ENCODE results near the gene MYH1. TPM values are rescaled to one million over a fixed set of nuclear protein-coding genes. Genes with fewer than 3 reads are reported as not detected.

Gene MYH1
- polyA plus RNA-seq, 3 donors = not detected

DNA sequence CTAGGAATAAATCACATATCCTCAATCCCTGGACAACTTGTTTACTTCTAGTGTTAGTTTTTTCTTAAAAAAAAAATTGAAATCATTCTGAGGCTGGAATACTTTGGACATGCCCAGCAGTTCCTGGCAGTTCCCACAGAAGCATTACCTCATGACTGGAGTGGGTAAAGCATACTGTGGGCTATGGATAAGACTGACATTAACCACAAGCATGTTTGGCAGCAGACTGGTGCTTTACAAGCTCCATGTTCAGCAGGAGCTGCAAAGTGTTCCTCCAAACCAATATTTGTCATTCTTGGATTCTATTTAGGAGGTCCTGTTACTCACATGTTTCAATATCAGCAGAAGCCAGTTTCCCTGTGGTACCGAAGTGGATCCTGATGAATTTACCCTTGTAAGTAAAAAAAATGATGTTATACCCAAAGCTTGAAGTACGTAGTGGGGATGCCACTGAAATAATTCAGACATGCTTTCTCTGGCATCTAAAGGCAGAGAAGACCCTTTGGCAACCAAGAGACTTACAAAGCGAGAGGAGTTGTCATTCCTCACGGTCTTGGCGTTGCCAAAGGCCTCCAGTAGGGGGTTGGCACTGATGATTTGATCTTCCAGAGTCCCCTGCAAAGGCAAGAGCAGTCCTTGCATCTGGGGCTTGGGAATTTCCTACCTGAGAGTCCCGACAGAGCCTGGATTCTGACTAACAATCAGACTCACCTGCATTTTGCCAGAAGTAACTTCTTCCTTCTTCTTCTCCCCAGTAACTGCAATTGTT, 4.9 kb downstream of the MYH1 start:
- Histone ChIP-seq H2AFZ (ENCODE audit: insufficient read depth, low read depth, low read length, poor library complexity, severe bottlenecking) (no peak overlapping the region), H3K9ac (ENCODE audit: insufficient read depth, low read length, poor library complexity, severe bottlenecking) (no peak overlapping the region), H3K27me3 (ENCODE audit: control insufficient read depth in 2 of 2, insufficient read depth in 2 of 2, low read length in 2 of 2) (no peaks in the 10 kb centered on the region), H3K4me3 (replicated peaks in 1 of 3; ENCODE audit: low read depth in 2 of 3, low read length in 3 of 3) (no peak overlapping the region), H3K4me2 (replicated peaks; ENCODE audit: extremely low read depth, low read length, poor library complexity, severe bottlenecking) (no peak overlapping the region), H3K27ac (ENCODE audit: low read depth in 1 of 2, low read length in 2 of 2) (no peak overlapping the region), H3K79me2 (ENCODE audit: insufficient read depth, low read length) (no peaks in the 10 kb centered on the region), H3K4me1 (ENCODE audit: control insufficient read depth in 1 of 2, insufficient read depth in 2 of 2, low read length in 2 of 2) (no peaks in the 10 kb centered on the region), H3K36me3 (replicated peaks in 1 of 2; ENCODE audit: control insufficient read depth in 1 of 2, insufficient read depth in 2 of 2, low read length in 2 of 2) (no peaks in the 10 kb centered on the region), H4K20me1 (ENCODE audit: insufficient read depth, low read length) (no peaks in the 10 kb centered on the region), H3K9me3 (replicated peaks in 1 of 2; ENCODE audit: control insufficient read depth in 1 of 2, insufficient read depth in 1 of 2, low read length in 2 of 2) (no peaks in the 10 kb centered on the region)
- H3K4me1 Mint-ChIP-seq = no peaks in the 10 kb centered on the region
- peaks cover 0 to 5% (median 0%) of the 10 kb centered on the region in 3 donors for H3K27me3 Mint-ChIP-seq (ENCODE audit: low read depth in 3 of 3)
- TF ChIP-seq, protein P1, sequence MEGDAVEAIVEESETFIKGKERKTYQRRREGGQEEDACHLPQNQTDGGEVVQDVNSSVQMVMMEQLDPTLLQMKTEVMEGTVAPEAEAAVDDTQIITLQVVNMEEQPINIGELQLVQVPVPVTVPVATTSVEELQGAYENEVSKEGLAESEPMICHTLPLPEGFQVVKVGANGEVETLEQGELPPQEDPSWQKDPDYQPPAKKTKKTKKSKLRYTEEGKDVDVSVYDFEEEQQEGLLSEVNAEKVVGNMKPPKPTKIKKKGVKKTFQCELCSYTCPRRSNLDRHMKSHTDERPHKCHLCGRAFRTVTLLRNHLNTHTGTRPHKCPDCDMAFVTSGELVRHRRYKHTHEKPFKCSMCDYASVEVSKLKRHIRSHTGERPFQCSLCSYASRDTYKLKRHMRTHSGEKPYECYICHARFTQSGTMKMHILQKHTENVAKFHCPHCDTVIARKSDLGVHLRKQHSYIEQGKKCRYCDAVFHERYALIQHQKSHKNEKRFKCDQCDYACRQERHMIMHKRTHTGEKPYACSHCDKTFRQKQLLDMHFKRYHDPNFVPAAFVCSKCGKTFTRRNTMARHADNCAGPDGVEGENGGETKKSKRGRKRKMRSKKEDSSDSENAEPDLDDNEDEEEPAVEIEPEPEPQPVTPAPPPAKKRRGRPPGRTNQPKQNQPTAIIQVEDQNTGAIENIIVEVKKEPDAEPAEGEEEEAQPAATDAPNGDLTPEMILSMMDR (IDR thresholded peaks at IDR 0.05) = no peak
- DNase-seq = no peak
- WGBS (ENCODE audit: insufficient coverage) = 83% methylated on average over 1 of the region's 6 CpGs
- H3K36me3 Mint-ChIP-seq = no peaks in the 10 kb centered on the region
- H3K9me3 Mint-ChIP-seq = peaks cover 0 to 2% (median 0%) of the 10 kb centered on the region in 7 donors
- no peak overlapping the region for H3K27ac Mint-ChIP-seq
- H3K4me3 Mint-ChIP-seq = no peak overlapping the region
- intact Hi-C loops (cut with micrococcal nuclease) = no loop called here

DNA sequence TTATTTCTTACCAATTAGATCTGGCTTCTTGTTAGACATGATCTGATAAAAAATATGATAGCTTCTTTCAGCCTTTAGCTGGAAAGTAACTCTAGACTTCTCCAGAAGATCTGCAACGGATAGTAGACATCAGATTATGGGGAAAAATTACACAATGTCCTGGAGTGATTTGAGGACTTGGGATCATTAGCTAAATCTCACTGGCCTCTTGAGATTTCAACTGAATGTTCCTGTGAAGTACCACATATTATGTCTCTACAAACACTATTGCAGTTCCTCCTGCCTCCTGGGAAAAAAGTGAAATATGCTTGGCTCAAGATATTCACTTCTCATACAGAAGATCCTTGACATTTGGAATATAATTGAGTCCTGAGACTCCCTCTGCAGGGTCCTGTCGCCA, 5.5 kb downstream of the MYH1 start:
- Histone ChIP-seq H3K36me3 (replicated peaks in 1 of 2; ENCODE audit: control insufficient read depth in 1 of 2, insufficient read depth in 2 of 2, low read length in 2 of 2) (no peaks in the 10 kb centered on the region), H2AFZ (ENCODE audit: insufficient read depth, low read depth, low read length, poor library complexity, severe bottlenecking) (no peak overlapping the region), H3K27ac (ENCODE audit: low read depth in 1 of 2, low read length in 2 of 2) (no peak overlapping the region), H3K9ac (ENCODE audit: insufficient read depth, low read length, poor library complexity, severe bottlenecking) (no peak overlapping the region), H4K20me1 (ENCODE audit: insufficient read depth, low read length) (no peaks in the 10 kb centered on the region), H3K4me2 (replicated peaks; ENCODE audit: extremely low read depth, low read length, poor library complexity, severe bottlenecking) (no peak overlapping the region), H3K4me1 (ENCODE audit: control insufficient read depth in 1 of 2, insufficient read depth in 2 of 2, low read length in 2 of 2) (no peaks in the 10 kb centered on the region), H3K27me3 (ENCODE audit: control insufficient read depth in 2 of 2, insufficient read depth in 2 of 2, low read length in 2 of 2) (no peaks in the 10 kb centered on the region), H3K9me3 (replicated peaks in 1 of 2; ENCODE audit: control insufficient read depth in 1 of 2, insufficient read depth in 1 of 2, low read length in 2 of 2) (no peaks in the 10 kb centered on the region), H3K79me2 (ENCODE audit: insufficient read depth, low read length) (no peaks in the 10 kb centered on the region), H3K4me3 (replicated peaks in 1 of 3; ENCODE audit: low read depth in 2 of 3, low read length in 3 of 3) (no peak overlapping the region)
- peaks cover 0 to 2% (median 0%) of the 10 kb centered on the region in 7 donors for H3K9me3 Mint-ChIP-seq
- H3K4me1 Mint-ChIP-seq = no peaks in the 10 kb centered on the region
- H3K27ac Mint-ChIP-seq = no peak overlapping the region
- no peaks in the 10 kb centered on the region for H3K36me3 Mint-ChIP-seq
- TF ChIP-seq, protein P1 (IDR thresholded peaks at IDR 0.05) = no peak
- intact Hi-C loops (cut with micrococcal nuclease) = no loop called here
- peaks cover 0 to 5% (median 0%) of the 10 kb centered on the region in 3 donors for H3K27me3 Mint-ChIP-seq (ENCODE audit: low read depth in 3 of 3)
- no peak for DNase-seq
- 50% methylated on average over 1 of the region's 2 CpGs for WGBS (ENCODE audit: insufficient coverage)
- no peak overlapping the region for H3K4me3 Mint-ChIP-seq

Data from CD14-positive monocyte (primary cell).